ENCODE data around the gene TM4SF1. TPM values are rescaled to one million over a fixed set of nuclear protein-coding genes. Genes with fewer than 3 reads are reported as not detected.

Gene TM4SF1
- total RNA-seq, 4 donors from 2014 or later = 21.3 to 109 (median 32.3) TPM

- 72 to 88% methylated on average over 9 of the region's 9 CpGs for WGBS, 2 donors (ENCODE audit: low coverage in 1 of 2)
- Histone ChIP-seq H3K27ac (peak overlapping the region; percentile 76 to 81 (median 80)), H3K9me3 (no peaks in the 10 kb centered on the region), H3K27me3 (no peaks in the 10 kb centered on the region), H3K4me3 (peak overlapping the region in 1 of 4 donors; percentile 38), H3K36me3 (no peaks in the 10 kb centered on the region), H3K4me1 (peaks cover 0 to 27% (median 12%) of the 10 kb centered on the region in 4 donors)
- intact Hi-C loops (cut with DNase I; ENCODE audit: low total_unique reads) = no loop called here
- no peak for DNase-seq
- TF ChIP-seq POLR2AphosphoS5 (IDR thresholded peaks at IDR 0.05) (no peak), POLR2A (IDR thresholded peaks at IDR 0.05) (no peak), EP300 (IDR thresholded peaks at IDR 0.05; ENCODE audit: low read depth) (no peak)
- TF ChIP-seq, protein P1, sequence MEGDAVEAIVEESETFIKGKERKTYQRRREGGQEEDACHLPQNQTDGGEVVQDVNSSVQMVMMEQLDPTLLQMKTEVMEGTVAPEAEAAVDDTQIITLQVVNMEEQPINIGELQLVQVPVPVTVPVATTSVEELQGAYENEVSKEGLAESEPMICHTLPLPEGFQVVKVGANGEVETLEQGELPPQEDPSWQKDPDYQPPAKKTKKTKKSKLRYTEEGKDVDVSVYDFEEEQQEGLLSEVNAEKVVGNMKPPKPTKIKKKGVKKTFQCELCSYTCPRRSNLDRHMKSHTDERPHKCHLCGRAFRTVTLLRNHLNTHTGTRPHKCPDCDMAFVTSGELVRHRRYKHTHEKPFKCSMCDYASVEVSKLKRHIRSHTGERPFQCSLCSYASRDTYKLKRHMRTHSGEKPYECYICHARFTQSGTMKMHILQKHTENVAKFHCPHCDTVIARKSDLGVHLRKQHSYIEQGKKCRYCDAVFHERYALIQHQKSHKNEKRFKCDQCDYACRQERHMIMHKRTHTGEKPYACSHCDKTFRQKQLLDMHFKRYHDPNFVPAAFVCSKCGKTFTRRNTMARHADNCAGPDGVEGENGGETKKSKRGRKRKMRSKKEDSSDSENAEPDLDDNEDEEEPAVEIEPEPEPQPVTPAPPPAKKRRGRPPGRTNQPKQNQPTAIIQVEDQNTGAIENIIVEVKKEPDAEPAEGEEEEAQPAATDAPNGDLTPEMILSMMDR (IDR thresholded peaks at IDR 0.05) = no peak
- in situ Hi-C loops (cut with MboI; ENCODE audit: low pct_ligation_motif_present in 1 of 4, low pct_unique_long_range_greater_than_20kb in 1 of 4, low sequenced_read_pairs in 3 of 4) = no loop called here
These were observed 1.2 kb upstream of the TM4SF1 start for GRCh38 chr3:149378478-149379309.

DNA sequence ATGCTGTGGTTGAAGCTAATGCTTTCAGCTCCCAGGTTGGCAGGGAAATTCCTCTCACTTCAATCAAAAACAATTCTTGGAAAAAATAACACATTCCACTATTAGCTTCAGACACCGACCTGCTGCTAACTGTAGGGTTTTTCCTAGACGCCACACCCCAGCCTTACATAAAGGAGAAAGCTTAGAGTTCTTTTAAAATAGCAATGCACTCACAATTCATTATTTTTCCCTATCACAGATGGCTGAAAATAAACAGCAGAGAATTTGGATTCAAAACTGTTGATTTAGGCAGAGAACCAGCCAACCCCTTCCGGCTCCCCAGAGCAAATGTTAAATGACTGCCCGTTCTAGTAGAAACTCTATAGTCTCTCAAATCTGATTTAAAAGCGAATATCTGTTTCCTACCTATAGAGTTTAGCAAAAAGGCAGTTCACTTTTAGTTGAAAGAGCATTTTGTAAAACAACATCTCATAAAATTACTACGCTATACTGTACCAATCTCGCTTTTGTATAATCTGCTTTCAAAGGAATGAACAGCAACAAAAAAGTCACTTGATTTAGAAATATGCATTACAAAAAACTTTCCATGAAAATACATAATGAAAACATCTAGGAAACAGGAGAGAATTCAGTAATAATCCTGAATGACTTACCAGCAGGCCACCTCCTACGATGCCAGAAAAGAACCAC lies 586 bp downstream of the TM4SF1 start:
- in situ Hi-C loops (cut with MboI; ENCODE audit: low pct_ligation_motif_present in 1 of 4, low pct_unique_long_range_greater_than_20kb in 1 of 4, low sequenced_read_pairs in 3 of 4) = no loop called here
- H3K4me1 ChIP-seq = peaks cover 0 to 33% (median 12%) of the 10 kb centered on the region in 4 donors
- 29 to 31% methylated on average over 8 of the region's 8 CpGs for WGBS, 2 donors (ENCODE audit: low coverage in 1 of 2)

DNA sequence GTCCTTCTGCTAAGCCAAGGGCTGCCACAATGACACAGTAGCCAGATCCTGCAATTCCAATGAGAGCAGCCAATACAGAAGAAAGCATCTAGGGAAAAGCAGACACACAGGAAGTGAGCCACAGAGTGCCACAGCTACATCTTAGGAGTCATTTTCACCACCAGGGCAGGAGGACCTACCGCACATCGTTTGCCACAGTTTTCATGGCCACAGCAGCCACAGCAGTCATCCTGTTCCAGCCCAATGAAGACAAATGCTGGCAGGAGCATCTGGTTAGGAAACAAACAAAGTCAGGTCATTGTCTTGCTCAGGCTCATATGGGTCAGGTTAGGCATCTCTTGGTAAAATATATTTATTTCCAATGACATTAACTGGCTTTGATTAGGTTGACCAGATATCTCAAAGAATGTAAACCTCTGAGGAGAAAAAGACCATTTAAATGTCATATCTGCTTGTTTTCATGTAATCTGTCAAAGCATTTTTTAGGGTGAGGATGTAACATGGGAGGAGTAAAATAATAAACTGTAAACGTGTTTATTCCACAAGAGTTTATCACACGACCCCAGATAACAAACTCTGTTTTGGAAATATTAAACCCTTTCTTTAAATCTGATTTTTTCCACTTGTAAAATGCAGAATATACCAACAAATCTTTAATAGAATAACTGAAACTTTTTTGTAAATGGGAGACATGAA lies 1.8 kb downstream of the TM4SF1 start:
- H3K4me1 ChIP-seq = peaks cover under 1 to 45% (median 21%) of the 10 kb centered on the region in 4 donors
- DNase-seq = no peak
- intact Hi-C loops (cut with DNase I; ENCODE audit: low total_unique reads) = no loop called here
- H3K4me3 ChIP-seq = peak overlapping the region in 2 of 4 donors; percentile 25 to 38
- H3K9me3 ChIP-seq = no peaks in the 10 kb centered on the region
- in situ Hi-C loops (cut with MboI; ENCODE audit: low pct_ligation_motif_present in 1 of 4, low pct_unique_long_range_greater_than_20kb in 1 of 4, low sequenced_read_pairs in 3 of 4) = no loop called here
- WGBS, 2 donors (ENCODE audit: low coverage in 1 of 2) = 52 to 73% methylated on average over 2 to 4 of the region's 4 CpGs
- peak overlapping the region; percentile 76 to 81 (median 80) for H3K27ac ChIP-seq
- no peak for TF ChIP-seq POLR2A (IDR thresholded peaks at IDR 0.05)
- no peak for TF ChIP-seq POLR2AphosphoS5 (IDR thresholded peaks at IDR 0.05)
- TF ChIP-seq, protein P1 (IDR thresholded peaks at IDR 0.05) = no peak
- no peak for TF ChIP-seq EP300 (IDR thresholded peaks at IDR 0.05; ENCODE audit: low read depth)
- H3K27me3 ChIP-seq = no peaks in the 10 kb centered on the region
- no peaks in the 10 kb centered on the region for H3K36me3 ChIP-seq

More for the DNA sequence above, 586 bp downstream of the TM4SF1 start:
- Histone ChIP-seq H3K36me3 (no peaks in the 10 kb centered on the region), H3K4me3 (peak overlapping the region in 3 of 4 donors; percentile 23 to 38 (median 25)), H3K27ac (peak overlapping the region; percentile 76 to 81 (median 80)), H3K9me3 (no peaks in the 10 kb centered on the region), H3K27me3 (no peaks in the 10 kb centered on the region)
- TF ChIP-seq EP300 (IDR thresholded peaks at IDR 0.05; ENCODE audit: low read depth) (no peak), POLR2A (IDR thresholded peaks at IDR 0.05) (no peak), POLR2AphosphoS5 (IDR thresholded peaks at IDR 0.05) (no peak)
- TF ChIP-seq, protein P1 (IDR thresholded peaks at IDR 0.05) = no peak
- intact Hi-C loops (cut with DNase I; ENCODE audit: low total_unique reads) = no loop called here
- no peak for DNase-seq

Measured in transverse colon (tissue), 4 donors.